GM23338 (cell line): Measurements from ENCODE around the gene LATS2.

ENCODE experiments used
- CTCF ChIP-seq, 2 experiments: fragments of 200-600 bp in 1 of 2; sonication (generic) in 1 of 2; conservative IDR thresholded peaks; 2 replicates each; pipeline versions ENCODE4 v1.5.1 to v1.6.1; 2016 to 2017; ENCODE audit warnings: antibody characterized with exemption in 2 of 2, low read depth in 2 of 2, mild to moderate bottlenecking in 2 of 2, moderate library complexity in 1 of 2
- ETS1 ChIP-seq: IDR thresholded peaks from 2 replicates; pipeline ENCODE4 v1.6.1; 2016; ENCODE audit warnings: antibody characterized with exemption
- EZH2 ChIP-seq: fragments of 200-600 bp; sonication (generic); IDR thresholded peaks from one replicate; pipeline ENCODE4 v1.8.0; 2017; ENCODE audit warnings: antibody characterized with exemption, mild to moderate bottlenecking, low read depth; ENCODE audit not compliant: unreplicated experiment
- EZH2phosphoT487 ChIP-seq: fragments of 200-600 bp; sonication (generic); IDR thresholded peaks from one replicate; pipeline ENCODE4 v1.8.1; 2018; ENCODE audit warnings: antibody characterized with exemption; ENCODE audit not compliant: unreplicated experiment
- JUNB ChIP-seq: IDR thresholded peaks from one replicate; pipeline ENCODE4 v1.6.1; 2016; ENCODE audit warnings: antibody characterized with exemption; ENCODE audit not compliant: unreplicated experiment
- NANOG ChIP-seq: IDR thresholded peaks from 2 replicates; pipeline ENCODE4 v1.6.1; 2016; ENCODE audit warnings: antibody characterized with exemption, borderline replicate concordance
- POLR2AphosphoS5 ChIP-seq: IDR thresholded peaks from 2 replicates; pipeline ENCODE4 v1.6.1; 2016; ENCODE audit warnings: antibody characterized with exemption, low read depth
- REST ChIP-seq: IDR thresholded peaks from one replicate; pipeline ENCODE4 v1.6.1; 2018; ENCODE audit warnings: antibody characterized with exemption; ENCODE audit not compliant: unreplicated experiment
- STAT1 ChIP-seq: IDR thresholded peaks from one replicate; pipeline ENCODE4 v1.6.1; 2016; ENCODE audit warnings: antibody characterized with exemption; ENCODE audit not compliant: unreplicated experiment
- ZNF114 ChIP-seq: fragments of 250-450 bp; sonication (Bioruptor Pico); IDR thresholded peaks from 2 replicates; pipeline ENCODE4 v1.5.0; 2020; ENCODE audit warnings: mild to moderate bottlenecking, moderate library complexity

- TF ChIP-seq CTCF (conservative IDR thresholded peaks at IDR 0.05; ENCODE audit: low read depth in 2 of 2): no peak
- TF ChIP-seq EZH2: no peak
- no peak for TF ChIP-seq NANOG
- TF ChIP-seq POLR2AphosphoS5: no peak
- TF ChIP-seq EZH2phosphoT487: no peak
- TF ChIP-seq ZNF114 (CRISPR knock-in tag): no peak
- no peak for TF ChIP-seq JUNB
- no peak for TF ChIP-seq REST
- no peak for TF ChIP-seq ETS1
- no peak for TF ChIP-seq STAT1
Observed at GRCh38 chr13:20984879-20985278, 76.5 kb downstream of the LATS2 start.
